A549 (cell line): ENCODE measurements around the gene MALRD1. TPM values are rescaled to one million over a fixed set of nuclear protein-coding genes. Genes with fewer than 3 reads are reported as not detected.

Experiments used
- ATAC-seq, 2 experiments: fragments of 200-7000 bp in 1 of 2; fragments of >200 bp in 1 of 2; cut with Nextera tagmentation in 1 of 2; cut with Tn5 transposase in 1 of 2; 3 replicates each; pipeline versions ENCODE4 v1.8.0 to v1.9.1; 2018 to 2020; ENCODE audit warnings: mild to moderate bottlenecking in 1 of 2, moderate library complexity in 1 of 2
- CTCF ChIA-PET: fragments of 300-600 bp; sonication (Branson Sonifier 250); formaldehyde crosslinking; extraction: SDS; loops from one replicate; lab custom pipeline; 2021; ENCODE audit warnings: antibody characterized with exemption, inconsistent platforms; lab: Yijun Ruan, JAX
- POLR2A ChIA-PET: fragments of 350-600 bp; formaldehyde crosslinking; extraction: SDS; loops from one replicate; lab custom pipeline; 2021; ENCODE audit warnings: antibody characterized with exemption, inconsistent platforms; lab: Yijun Ruan, JAX
- DNase-seq, 2 experiments: peaks; one replicate each; pipeline versions ENCODE4 v3.0.0 to v3.0.0-alpha.2; 2011 to 2016; ENCODE audit warnings: low read depth in 1 of 2, low spot score in 1 of 2
- FAIRE-seq: peaks from 2 replicates; lab custom pipeline; 2011; peaks lifted over from hg19 to GRCh38; lab: Jason Lieb, UNC
- H3K27ac ChIP-seq, 2 experiments: fragments of >200 bp; sonication (Bioruptor Twin); formaldehyde crosslinking; 3 replicates each; pipeline ENCODE4 v1.5.1; 2016 to 2017
- H3K4me1 ChIP-seq: fragments of >200 bp; sonication (Bioruptor Twin); formaldehyde crosslinking; 3 replicates; pipeline ENCODE4 v1.6.1; 2016
- H3K4me2 ChIP-seq: fragments of >200 bp; sonication (Bioruptor Twin); formaldehyde crosslinking; 3 replicates; pipeline ENCODE4 v1.6.1; 2016
- H3K4me3 ChIP-seq: fragments of >200 bp; sonication (Bioruptor Twin); formaldehyde crosslinking; 3 replicates; pipeline ENCODE4 v1.5.1; 2016
- H3K9me3 ChIP-seq: fragments of >200 bp; sonication (Bioruptor Twin); formaldehyde crosslinking; 3 replicates; pipeline ENCODE4 v1.6.1; 2016
- CBX2 ChIP-seq: fragments of 200-600 bp; sonication (generic); IDR thresholded peaks from 2 replicates; pipeline ENCODE4 v1.6.1; 2016; ENCODE audit warnings: low read depth, mild to moderate bottlenecking, borderline replicate concordance
- CBX8 ChIP-seq: fragments of 200-600 bp; sonication (generic); IDR thresholded peaks from 2 replicates; pipeline ENCODE4 v1.6.1; 2016
- CHD4 ChIP-seq: fragments of 200-600 bp; sonication (generic); IDR thresholded peaks from 2 replicates; pipeline ENCODE4 v1.6.1; 2016; ENCODE audit warnings: antibody characterized with exemption, mild to moderate bottlenecking, borderline replicate concordance
- EHMT2 ChIP-seq: fragments of 200-600 bp; sonication (generic); IDR thresholded peaks from 2 replicates; pipeline ENCODE4 v1.6.1; 2016; ENCODE audit warnings: antibody characterized with exemption, low read depth, mild to moderate bottlenecking, moderate library complexity
- EP300 ChIP-seq, 2 experiments: fragments of >200 bp; sonication (Bioruptor Twin); formaldehyde crosslinking; IDR thresholded peaks; 2 replicates in 1 of 2; 3 replicates in 1 of 2; pipeline ENCODE4 v1.6.1; 2016 to 2017
- ESRRA ChIP-seq: fragments of 150-350 bp; IDR thresholded peaks from 2 replicates; pipeline ENCODE4 v1.6.1; 2014; ENCODE audit warnings: mild to moderate bottlenecking, low read length, borderline replicate concordance
- FOSB ChIP-seq: fragments of 250-450 bp; sonication (Bioruptor Pico); IDR thresholded peaks from 2 replicates; pipeline ENCODE4 v1.5.0; 2020; ENCODE audit warnings: mild to moderate bottlenecking, moderate library complexity
- FOXS1 ChIP-seq: fragments of 250-450 bp; sonication (Bioruptor Pico); IDR thresholded peaks from 2 replicates; pipeline ENCODE4 v1.5.0; 2020; ENCODE audit warnings: mild to moderate bottlenecking, moderate library complexity
- GATA3 ChIP-seq: IDR thresholded peaks from 2 replicates; pipeline ENCODE4 v1.6.1; 2012; ENCODE audit warnings: borderline replicate concordance
- HDAC2 ChIP-seq: fragments of 200-600 bp; sonication (generic); IDR thresholded peaks from 2 replicates; pipeline ENCODE4 v1.6.1; 2016
- HOXA7 ChIP-seq: fragments of 250-450 bp; sonication (Bioruptor Pico); IDR thresholded peaks from 2 replicates; pipeline ENCODE4 v1.5.0; 2020; ENCODE audit warnings: mild to moderate bottlenecking, moderate library complexity
- HOXB5 ChIP-seq: fragments of 250-450 bp; sonication (Bioruptor Pico); IDR thresholded peaks from 2 replicates; pipeline ENCODE4 v1.5.0; 2020; ENCODE audit warnings: mild to moderate bottlenecking, moderate library complexity
- JUN ChIP-seq, 2 experiments: fragments of >200 bp; sonication (Bioruptor Twin); formaldehyde crosslinking; IDR thresholded peaks; 2 replicates in 1 of 2; 3 replicates in 1 of 2; pipeline ENCODE4 v1.6.1; 2016 to 2017
- JUNB ChIP-seq: fragments of >200 bp; sonication (Bioruptor Twin); formaldehyde crosslinking; IDR thresholded peaks from 2 replicates; pipeline ENCODE4 v1.6.1; 2016
- KDM1A ChIP-seq: fragments of 200-600 bp; sonication (generic); IDR thresholded peaks from 2 replicates; pipeline ENCODE4 v1.6.1; 2016; ENCODE audit warnings: low read depth, mild to moderate bottlenecking
- PHF8 ChIP-seq: fragments of 200-600 bp; sonication (generic); IDR thresholded peaks from 2 replicates; pipeline ENCODE4 v1.6.1; 2016; ENCODE audit warnings: low read depth, mild to moderate bottlenecking, antibody characterized with exemption, moderate library complexity, borderline replicate concordance
- POLR2A ChIP-seq: IDR thresholded peaks from 2 replicates; pipeline ENCODE4 v1.6.1; 2012; ENCODE audit warnings: mild to moderate bottlenecking, low read length
- RFX5 ChIP-seq: fragments of 450-650 bp; IDR thresholded peaks from 2 replicates; pipeline ENCODE4 v1.7.1; 2014; ENCODE audit warnings: antibody characterized with exemption, mild to moderate bottlenecking, moderate library complexity
- SMC3 ChIP-seq: fragments of >200 bp; sonication (Bioruptor Twin); formaldehyde crosslinking; IDR thresholded peaks from 3 replicates; pipeline ENCODE4 v1.6.1; 2018; ENCODE audit warnings: inconsistent platforms
- TFCP2L1 ChIP-seq: fragments of 250-450 bp; sonication (Bioruptor Pico); IDR thresholded peaks from 2 replicates; pipeline ENCODE4 v1.5.0; 2021; ENCODE audit warnings: mild to moderate bottlenecking
- ZSCAN20 ChIP-seq: fragments of 250-450 bp; sonication (Bioruptor Pico); IDR thresholded peaks from 2 replicates; pipeline ENCODE4 v1.8.0; 2022; ENCODE audit warnings: mild to moderate bottlenecking, moderate library complexity
- WGBS: methylation state at CpG from one replicate; pipeline ENCODE4 v1.1.6; 2017; ENCODE audit errors: missing lambda C conversion rate; 5-methylcytosine and 5-hydroxymethylcytosine counted together
- polyA plus RNA-seq, 4 experiments: library from polyadenylated mRNA; depleted of rRNA in 3 of 4; stranded (reverse); fragments of >200 nt; fragmentation: RNase III in 1 of 4; extraction: RNeasy Plus Mini Kit Qiagen cat#74134 plus additional on column Dnase treatment in 1 of 4; gene quantifications; 2 replicates in 3 of 4; 3 replicates in 1 of 4; pipeline ENCODE4 v1.2.3, GENCODE V29; 2011 to 2017
- TF ChIP-seq, protein P1 (sequence below): fragments of 200-600 bp; sonication (generic); IDR thresholded peaks from 2 replicates; pipeline ENCODE4 v1.6.1; 2016; ENCODE audit warnings: antibody characterized with exemption, mild to moderate bottlenecking, moderate library complexity
- TF ChIP-seq, protein P2 (sequence below): IDR thresholded peaks from 2 replicates; pipeline ENCODE4 v1.6.1; 2012; ENCODE audit warnings: low read depth, borderline replicate concordance
- TF ChIP-seq, protein P3 (sequence below): IDR thresholded peaks from 2 replicates; pipeline ENCODE4 v1.6.1; 2012
- TF ChIP-seq, protein P4 (sequence below): fragments of >200 bp; sonication (Bioruptor Twin); formaldehyde crosslinking; IDR thresholded peaks from 2 replicates; pipeline ENCODE4 v1.6.1; 2016
- TF ChIP-seq, protein P5 (sequence below): fragments of >200 bp; sonication (Bioruptor Twin); formaldehyde crosslinking; IDR thresholded peaks from 3 replicates; pipeline ENCODE4 v1.5.1; 2016
- TF ChIP-seq, protein P6 (sequence below): fragments of 250-450 bp; sonication (Bioruptor Pico); IDR thresholded peaks from 2 replicates; pipeline ENCODE4 v1.5.0; 2020; ENCODE audit warnings: low read depth, mild to moderate bottlenecking, moderate library complexity
- TF ChIP-seq, protein P7 (sequence below): fragments of >200 bp; sonication (Bioruptor Twin); formaldehyde crosslinking; IDR thresholded peaks from 3 replicates; pipeline ENCODE4 v1.6.1; 2016

MALRD1 gene
- polyA plus RNA-seq, 2 of the 4 experiments (the other 2 are of a cell fraction) = not detected

DNA sequence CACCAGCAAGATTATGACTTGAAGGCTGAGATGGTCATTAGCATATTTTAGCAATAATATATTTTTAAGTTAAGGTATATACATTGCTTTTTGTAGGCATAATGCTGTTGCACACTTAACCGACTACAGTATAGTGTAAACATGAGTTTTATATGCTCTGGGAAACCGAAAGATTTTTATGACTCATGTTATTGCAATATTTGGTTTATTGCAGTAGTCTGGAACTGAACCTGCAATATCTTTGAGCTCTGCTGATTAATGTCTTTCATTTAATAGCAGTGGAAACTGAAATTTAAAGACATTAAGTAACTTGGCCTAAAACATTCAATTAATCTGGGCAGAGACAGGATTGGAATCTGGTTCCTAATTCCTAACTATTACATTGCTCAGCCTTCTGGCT, 500.9 kb downstream of the MALRD1 start:
- TF ChIP-seq, protein P1, sequence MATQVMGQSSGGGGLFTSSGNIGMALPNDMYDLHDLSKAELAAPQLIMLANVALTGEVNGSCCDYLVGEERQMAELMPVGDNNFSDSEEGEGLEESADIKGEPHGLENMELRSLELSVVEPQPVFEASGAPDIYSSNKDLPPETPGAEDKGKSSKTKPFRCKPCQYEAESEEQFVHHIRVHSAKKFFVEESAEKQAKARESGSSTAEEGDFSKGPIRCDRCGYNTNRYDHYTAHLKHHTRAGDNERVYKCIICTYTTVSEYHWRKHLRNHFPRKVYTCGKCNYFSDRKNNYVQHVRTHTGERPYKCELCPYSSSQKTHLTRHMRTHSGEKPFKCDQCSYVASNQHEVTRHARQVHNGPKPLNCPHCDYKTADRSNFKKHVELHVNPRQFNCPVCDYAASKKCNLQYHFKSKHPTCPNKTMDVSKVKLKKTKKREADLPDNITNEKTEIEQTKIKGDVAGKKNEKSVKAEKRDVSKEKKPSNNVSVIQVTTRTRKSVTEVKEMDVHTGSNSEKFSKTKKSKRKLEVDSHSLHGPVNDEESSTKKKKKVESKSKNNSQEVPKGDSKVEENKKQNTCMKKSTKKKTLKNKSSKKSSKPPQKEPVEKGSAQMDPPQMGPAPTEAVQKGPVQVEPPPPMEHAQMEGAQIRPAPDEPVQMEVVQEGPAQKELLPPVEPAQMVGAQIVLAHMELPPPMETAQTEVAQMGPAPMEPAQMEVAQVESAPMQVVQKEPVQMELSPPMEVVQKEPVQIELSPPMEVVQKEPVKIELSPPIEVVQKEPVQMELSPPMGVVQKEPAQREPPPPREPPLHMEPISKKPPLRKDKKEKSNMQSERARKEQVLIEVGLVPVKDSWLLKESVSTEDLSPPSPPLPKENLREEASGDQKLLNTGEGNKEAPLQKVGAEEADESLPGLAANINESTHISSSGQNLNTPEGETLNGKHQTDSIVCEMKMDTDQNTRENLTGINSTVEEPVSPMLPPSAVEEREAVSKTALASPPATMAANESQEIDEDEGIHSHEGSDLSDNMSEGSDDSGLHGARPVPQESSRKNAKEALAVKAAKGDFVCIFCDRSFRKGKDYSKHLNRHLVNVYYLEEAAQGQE = no peak
- no peak for TF ChIP-seq GATA3
- TF ChIP-seq JUNB = no peak
- TF ChIP-seq HDAC2 = no peak
- TF ChIP-seq, protein P2, sequence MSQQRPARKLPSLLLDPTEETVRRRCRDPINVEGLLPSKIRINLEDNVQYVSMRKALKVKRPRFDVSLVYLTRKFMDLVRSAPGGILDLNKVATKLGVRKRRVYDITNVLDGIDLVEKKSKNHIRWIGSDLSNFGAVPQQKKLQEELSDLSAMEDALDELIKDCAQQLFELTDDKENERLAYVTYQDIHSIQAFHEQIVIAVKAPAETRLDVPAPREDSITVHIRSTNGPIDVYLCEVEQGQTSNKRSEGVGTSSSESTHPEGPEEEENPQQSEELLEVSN = no peak
- no peak for TF ChIP-seq CBX8
- TF ChIP-seq HOXA7 (CRISPR knock-in tag) = no peak
- TF ChIP-seq FOSB (CRISPR knock-in tag) = no peak
- TF ChIP-seq ESRRA = no peak
- TF ChIP-seq HOXB5 (CRISPR knock-in tag) = no peak
- TF ChIP-seq CBX2 = no peak
- TF ChIP-seq JUN (IDR thresholded peaks at IDR 0.05) = no peak
- TF ChIP-seq, protein P3, sequence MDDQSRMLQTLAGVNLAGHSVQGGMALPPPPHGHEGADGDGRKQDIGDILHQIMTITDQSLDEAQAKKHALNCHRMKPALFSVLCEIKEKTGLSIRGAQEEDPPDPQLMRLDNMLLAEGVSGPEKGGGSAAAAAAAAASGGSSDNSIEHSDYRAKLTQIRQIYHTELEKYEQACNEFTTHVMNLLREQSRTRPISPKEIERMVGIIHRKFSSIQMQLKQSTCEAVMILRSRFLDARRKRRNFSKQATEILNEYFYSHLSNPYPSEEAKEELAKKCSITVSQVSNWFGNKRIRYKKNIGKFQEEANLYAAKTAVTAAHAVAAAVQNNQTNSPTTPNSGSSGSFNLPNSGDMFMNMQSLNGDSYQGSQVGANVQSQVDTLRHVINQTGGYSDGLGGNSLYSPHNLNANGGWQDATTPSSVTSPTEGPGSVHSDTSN = no peak
- no peak for TF ChIP-seq RFX5
- TF ChIP-seq CHD4 = no peak
- no peak for TF ChIP-seq SMC3
- TF ChIP-seq, protein P4, sequence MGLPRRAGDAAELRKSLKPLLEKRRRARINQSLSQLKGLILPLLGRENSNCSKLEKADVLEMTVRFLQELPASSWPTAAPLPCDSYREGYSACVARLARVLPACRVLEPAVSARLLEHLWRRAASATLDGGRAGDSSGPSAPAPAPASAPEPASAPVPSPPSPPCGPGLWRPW = no peak
- TF ChIP-seq FOXS1 = no peak
- TF ChIP-seq KDM1A = no peak
- H3K4me2 ChIP-seq = no peak overlapping the region
- ChIA-PET POLR2A (no interaction called here), CTCF (interaction anchor here (1.1 kb wide), 1 partner anchor 34 kb away, joined by 4 read pairs; no protein-coding TSS in a partner anchor)
- H3K4me1 ChIP-seq = no peaks in the 10 kb centered on the region
- no peak for ATAC-seq
- H3K27ac ChIP-seq = no peak overlapping the region
- 8% methylated on average over 2 of the region's 2 CpGs for WGBS
- no peaks in the 10 kb centered on the region for H3K9me3 ChIP-seq
- no peak for DNase-seq
- FAIRE-seq = no peak
- H3K4me3 ChIP-seq = no peak overlapping the region

DNA sequence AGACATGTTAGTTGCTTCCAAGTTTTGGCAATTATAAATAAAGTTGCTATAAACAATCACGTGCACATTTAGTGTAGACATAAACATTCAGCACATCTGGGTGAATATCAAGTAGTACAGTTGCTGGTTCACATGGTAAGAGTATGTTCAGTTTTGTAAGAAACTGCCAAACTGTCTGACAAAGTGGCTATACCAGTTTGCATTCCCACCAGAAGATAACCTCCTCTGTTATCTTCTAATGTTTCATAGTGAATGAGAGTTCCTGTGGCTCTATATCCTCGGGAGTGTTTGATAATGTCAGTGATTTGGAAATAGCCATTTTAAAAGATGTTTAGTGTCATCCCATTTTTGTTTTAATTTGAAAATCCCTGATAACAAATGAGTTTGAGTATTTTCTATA, 508.1 kb downstream of the MALRD1 start:
- no peaks in the 10 kb centered on the region for H3K4me1 ChIP-seq
- POLR2A ChIA-PET = no interaction called here
- DNase-seq (no peak), FAIRE-seq (no peak), ATAC-seq (no peak)
- no peaks in the 10 kb centered on the region; the same call in 2 of the 3 replicates for H3K9me3 ChIP-seq
- no peak overlapping the region for H3K4me3 ChIP-seq
- TF ChIP-seq EP300 (IDR thresholded peaks at IDR 0.05) = no peak
- TF ChIP-seq ESRRA = no peak
- no peak for TF ChIP-seq EHMT2
- no peak for TF ChIP-seq FOXS1
- TF ChIP-seq TFCP2L1 (CRISPR knock-in tag) = no peak
- TF ChIP-seq PHF8 = no peak
- TF ChIP-seq, protein P5, sequence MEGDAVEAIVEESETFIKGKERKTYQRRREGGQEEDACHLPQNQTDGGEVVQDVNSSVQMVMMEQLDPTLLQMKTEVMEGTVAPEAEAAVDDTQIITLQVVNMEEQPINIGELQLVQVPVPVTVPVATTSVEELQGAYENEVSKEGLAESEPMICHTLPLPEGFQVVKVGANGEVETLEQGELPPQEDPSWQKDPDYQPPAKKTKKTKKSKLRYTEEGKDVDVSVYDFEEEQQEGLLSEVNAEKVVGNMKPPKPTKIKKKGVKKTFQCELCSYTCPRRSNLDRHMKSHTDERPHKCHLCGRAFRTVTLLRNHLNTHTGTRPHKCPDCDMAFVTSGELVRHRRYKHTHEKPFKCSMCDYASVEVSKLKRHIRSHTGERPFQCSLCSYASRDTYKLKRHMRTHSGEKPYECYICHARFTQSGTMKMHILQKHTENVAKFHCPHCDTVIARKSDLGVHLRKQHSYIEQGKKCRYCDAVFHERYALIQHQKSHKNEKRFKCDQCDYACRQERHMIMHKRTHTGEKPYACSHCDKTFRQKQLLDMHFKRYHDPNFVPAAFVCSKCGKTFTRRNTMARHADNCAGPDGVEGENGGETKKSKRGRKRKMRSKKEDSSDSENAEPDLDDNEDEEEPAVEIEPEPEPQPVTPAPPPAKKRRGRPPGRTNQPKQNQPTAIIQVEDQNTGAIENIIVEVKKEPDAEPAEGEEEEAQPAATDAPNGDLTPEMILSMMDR = no peak
- TF ChIP-seq, protein P6, sequence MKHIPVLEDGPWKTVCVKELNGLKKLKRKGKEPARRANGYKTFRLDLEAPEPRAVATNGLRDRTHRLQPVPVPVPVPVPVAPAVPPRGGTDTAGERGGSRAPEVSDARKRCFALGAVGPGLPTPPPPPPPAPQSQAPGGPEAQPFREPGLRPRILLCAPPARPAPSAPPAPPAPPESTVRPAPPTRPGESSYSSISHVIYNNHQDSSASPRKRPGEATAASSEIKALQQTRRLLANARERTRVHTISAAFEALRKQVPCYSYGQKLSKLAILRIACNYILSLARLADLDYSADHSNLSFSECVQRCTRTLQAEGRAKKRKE (CRISPR knock-in tag) = no peak
- no peak for TF ChIP-seq ZSCAN20 (CRISPR knock-in tag)
- no peak for TF ChIP-seq POLR2A
- TF ChIP-seq, protein P7, sequence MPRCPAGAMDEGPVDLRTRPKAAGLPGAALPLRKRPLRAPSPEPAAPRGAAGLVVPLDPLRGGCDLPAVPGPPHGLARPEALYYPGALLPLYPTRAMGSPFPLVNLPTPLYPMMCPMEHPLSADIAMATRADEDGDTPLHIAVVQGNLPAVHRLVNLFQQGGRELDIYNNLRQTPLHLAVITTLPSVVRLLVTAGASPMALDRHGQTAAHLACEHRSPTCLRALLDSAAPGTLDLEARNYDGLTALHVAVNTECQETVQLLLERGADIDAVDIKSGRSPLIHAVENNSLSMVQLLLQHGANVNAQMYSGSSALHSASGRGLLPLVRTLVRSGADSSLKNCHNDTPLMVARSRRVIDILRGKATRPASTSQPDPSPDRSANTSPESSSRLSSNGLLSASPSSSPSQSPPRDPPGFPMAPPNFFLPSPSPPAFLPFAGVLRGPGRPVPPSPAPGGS = no peak
- CTCF ChIA-PET = no interaction called here
- no peak overlapping the region for H3K27ac ChIP-seq
- H3K4me2 ChIP-seq = no peak overlapping the region
- WGBS = 0% methylated on average over 2 of the region's 2 CpGs
